Spleen (tissue), 7 donors: ENCODE measurements around the gene GPR89A.
"Not testable (repeated sequence)": the region's sequence is repeated elsewhere in the genome, so short reads cannot be mapped to it uniquely, and the experiment has no call there.

Source experiments
- CTCF ChIP-seq, 11 experiments: fragments of 200-600 bp in 7 of 11; fragments of 450-650 bp in 4 of 11; sonication (generic) in 4 of 11; IDR thresholded peaks in 8 of 11; conservative IDR thresholded peaks in 3 of 11; 1 replicate in 7 of 11; 2 replicates in 4 of 11; pipeline versions ENCODE4 v1.4.0 to v1.8.0; 2016 to 2021; ENCODE audit warnings: antibody characterized with exemption in 11 of 11, inconsistent platforms in 4 of 11, mild to moderate bottlenecking in 1 of 11
- POLR2AphosphoS5 ChIP-seq, 3 donors: sonication (generic); formaldehyde crosslinking; IDR thresholded peaks; one replicate each; pipeline ENCODE4 v1.5.1; 2017; ENCODE audit warnings: antibody characterized with exemption in 3 of 3
- donor health status: DM: no; HTN: no; CAD: no; lungs with moderate emphysema.
- donor health status: DM: no; HTN: no; CAD: no.
- donor health status: DM: no; HTN: no; CAD: no.

- not testable (repeated sequence) for TF ChIP-seq POLR2AphosphoS5 (IDR thresholded peaks at IDR 0.05); CTCF (IDR thresholded peaks at IDR 0.05 in 8 of 11, conservative IDR thresholded peaks at IDR 0.05 in 3 of 11)
Observed at GRCh38 chr1:145656245-145656943, 48.6 kb downstream of the GPR89A start.
